ENCODE measurements around the gene TMEM203.

Gene TMEM203

DNA sequence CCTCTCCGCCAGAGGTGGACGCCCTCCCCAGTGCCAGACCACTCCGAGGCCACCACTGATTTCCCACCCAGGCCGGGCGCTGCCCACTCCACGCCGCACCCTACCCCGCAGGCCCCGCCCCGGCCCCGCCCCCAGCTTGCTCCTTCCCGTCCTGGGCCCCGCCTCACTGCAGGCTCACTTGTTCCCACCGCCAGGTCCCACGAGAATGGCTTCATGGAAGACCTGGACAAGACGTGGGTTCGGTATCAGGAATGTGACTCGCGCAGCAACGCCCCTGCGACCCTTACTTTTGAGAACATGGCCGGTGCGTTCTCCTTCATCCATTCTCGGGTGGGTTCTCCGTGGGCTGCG lies 42.1 kb downstream of the TMEM203 start:
- no peak for DNase-seq

DNA sequence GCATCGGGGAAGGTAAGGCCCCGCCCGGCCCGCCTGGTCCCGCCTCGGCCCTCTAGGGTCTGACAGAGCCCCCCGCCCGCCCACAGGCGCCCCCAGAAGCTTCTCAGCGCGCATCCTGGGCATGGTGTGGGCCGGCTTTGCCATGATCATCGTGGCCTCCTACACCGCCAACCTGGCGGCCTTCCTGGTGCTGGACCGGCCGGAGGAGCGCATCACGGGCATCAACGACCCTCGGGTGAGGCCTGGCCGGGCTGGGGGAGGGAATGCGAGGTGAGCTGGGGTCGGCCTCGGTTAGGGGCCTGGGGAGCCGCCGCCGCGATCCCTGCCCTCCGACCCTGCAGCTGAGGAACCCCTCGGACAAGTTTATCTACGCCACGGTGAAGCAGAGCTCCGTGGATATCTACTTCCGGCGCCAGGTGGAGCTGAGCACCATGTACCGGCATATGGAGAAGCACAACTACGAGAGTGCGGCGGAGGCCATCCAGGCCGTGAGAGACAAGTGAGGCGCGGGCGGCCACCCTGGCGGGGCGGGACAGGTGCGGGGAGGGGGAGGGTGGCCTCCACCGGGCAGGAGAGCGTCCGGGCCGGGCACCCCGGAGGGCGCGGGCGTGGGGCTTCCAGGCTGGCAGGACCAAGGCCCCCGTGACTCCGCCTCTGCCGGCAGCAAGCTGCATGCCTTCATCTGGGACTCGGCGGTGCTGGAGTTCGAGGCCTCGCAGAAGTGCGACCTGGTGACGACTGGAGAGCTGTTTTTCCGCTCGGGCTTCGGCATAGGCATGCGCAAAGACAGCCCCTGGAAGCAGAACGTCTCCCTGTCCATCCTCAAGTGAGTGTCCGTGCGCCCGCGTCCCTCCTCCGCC lies 42.7 kb downstream of the TMEM203 start:
- no peak for DNase-seq

DNA sequence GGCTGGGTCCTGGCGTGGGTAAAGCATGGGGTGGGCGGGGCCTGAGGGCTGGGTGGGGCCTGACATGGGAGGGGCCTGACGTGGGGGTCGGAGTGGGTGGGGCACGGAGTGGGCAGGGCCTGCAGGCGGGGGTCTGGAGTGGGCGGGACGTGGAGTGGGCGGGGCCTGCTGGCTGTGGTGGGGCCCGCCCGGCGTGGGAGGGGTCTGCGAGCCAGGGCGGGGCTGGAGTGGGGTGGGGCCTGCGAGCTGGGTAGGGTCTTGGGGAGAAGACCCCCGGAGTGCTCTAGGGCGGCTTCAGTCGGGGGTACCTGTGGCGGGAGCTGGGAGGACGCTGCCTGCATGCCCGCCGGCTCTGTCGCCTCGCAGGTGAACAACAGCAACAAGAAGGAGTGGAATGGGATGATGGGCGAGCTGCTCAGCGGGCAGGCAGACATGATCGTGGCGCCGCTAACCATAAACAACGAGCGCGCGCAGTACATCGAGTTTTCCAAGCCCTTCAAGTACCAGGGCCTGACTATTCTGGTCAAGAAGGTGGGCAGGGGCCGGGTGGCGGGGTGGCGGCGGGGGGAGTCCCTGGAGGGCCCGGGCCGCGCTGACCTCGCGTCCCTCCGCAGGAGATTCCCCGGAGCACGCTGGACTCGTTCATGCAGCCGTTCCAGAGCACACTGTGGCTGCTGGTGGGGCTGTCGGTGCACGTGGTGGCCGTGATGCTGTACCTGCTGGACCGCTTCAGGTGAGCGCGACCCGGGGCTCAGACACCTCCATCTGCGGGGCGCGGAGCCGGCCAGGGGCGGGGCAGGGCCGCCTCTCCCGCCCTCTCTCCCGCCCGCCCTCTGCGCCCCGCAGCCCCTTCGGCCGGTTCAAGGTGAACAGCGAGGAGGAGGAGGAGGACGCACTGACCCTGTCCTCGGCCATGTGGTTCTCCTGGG lies 43.6 kb downstream of the TMEM203 start:
- DNase-seq, result no peak

DNA sequence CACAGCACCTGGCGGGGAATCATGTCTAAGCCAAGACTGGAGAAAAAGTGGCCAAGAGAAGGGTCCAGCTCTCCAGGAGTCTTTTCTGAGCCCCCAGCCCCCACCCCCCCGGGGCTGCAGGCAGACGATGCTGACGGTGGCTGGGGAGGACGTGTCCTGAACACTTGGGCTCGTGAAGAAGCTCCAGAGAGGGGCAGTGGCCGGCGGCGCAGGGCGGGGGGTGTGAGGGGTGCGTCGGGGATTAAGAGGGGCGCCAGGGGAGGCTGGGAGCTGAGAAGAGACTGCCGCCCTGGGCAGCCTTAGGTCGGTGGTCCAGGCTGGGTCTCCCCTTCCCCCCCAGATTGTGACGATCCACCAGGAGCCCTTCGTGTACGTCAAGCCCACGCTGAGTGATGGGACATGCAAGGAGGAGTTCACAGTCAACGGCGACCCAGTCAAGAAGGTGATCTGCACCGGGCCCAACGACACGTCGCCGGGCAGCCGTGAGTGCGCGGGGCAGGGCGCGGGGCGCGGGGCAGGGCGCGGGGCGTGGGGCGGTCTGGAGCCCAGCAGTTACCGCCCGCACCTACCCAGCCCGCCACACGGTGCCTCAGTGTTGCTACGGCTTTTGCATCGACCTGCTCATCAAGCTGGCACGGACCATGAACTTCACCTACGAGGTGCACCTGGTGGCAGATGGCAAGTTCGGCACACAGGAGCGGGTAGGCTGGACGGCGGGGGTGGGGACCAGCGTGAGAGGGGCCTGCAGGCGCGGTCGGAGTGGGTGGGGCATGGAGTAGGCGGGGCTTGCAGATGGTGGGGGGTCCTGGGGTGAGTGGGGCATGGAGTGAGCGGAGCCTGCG lies 44.5 kb downstream of the TMEM203 start:
- no peak for DNase-seq

DNA sequence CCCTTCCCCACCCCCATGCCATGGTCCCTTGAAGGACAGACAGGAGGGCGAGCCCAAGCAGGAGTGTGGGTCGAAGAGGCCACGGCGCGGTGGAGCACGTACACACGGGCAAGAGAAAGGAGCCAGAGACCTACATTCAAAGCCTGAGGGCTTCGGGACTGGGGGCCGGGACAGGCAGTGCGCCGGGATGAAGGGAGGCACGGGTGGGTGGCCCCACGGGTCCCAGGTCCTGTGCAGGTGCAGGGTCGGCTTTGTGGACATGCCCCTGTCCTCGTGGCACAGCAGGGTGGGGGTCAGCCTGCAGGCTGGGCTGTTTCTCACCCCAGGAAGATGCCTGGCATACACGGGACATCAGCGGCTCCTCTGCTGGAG lies 45.4 kb downstream of the TMEM203 start:
- no peak for DNase-seq

DNA sequence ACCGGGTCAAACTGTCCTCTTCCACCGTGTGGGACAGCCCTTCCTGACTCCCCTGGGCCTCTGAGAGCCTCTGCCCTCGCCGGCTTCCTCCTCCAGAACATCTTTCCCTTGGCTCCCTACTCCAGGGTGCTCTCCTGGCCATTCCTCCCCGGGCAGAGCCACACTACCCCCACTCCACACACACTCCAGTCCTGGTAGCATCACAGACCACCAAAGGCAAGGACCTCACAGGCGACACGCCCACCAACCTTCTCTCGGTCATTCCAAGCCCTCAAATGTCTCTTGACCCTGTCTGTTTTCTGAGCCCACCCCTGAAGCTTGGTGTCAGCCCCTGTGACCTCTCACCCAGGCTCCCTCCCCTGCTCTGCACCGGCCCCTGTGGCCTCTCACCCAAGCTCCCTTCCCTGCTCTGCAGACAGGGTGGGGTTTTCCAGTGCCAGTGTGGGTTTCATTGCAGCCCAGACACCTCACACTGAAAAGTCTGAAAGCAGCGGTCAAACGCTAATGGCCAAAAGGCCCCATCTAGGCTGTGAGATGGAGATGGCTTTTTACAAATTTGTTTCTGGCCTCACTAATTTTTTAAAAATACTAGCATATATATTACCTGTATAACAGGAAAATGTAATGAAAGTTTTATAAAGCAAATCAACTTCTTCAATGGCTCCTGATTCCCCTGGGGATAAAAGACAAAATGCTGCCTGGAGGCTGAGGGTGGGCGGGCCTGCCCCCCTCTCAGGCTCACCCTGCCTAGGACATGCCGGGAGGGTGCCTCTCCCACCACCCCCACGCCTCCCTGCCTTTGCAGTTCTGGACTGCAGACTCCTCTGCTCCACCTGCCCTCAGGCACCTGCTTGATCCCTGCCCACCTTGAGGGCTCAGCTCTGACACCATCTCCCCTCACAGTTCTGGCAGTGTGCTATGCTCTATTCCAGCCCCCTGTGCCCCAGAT lies 46.1 kb downstream of the TMEM203 start:
- DNase-seq, result no peak

DNA sequence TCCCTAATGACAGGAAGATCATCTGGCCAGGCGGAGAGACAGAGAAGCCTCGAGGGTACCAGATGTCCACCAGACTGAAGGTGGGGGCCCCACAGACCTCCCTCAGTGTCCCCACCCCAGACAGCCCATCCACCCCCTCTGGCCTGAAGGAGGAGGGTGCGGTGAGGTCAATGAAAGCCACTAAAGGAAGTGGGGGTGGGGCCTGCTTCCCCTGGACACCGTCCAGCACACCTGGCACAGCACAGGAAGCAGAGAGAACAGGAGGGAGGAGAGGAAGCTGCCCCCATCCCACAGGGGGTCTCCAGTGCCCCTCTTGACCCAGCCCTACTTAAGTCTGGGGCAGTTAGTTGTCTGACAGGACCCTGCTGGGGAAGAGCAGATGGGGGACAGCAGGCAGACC lies 46.8 kb downstream of the TMEM203 start:
- DNase-seq, result no peak

DNA sequence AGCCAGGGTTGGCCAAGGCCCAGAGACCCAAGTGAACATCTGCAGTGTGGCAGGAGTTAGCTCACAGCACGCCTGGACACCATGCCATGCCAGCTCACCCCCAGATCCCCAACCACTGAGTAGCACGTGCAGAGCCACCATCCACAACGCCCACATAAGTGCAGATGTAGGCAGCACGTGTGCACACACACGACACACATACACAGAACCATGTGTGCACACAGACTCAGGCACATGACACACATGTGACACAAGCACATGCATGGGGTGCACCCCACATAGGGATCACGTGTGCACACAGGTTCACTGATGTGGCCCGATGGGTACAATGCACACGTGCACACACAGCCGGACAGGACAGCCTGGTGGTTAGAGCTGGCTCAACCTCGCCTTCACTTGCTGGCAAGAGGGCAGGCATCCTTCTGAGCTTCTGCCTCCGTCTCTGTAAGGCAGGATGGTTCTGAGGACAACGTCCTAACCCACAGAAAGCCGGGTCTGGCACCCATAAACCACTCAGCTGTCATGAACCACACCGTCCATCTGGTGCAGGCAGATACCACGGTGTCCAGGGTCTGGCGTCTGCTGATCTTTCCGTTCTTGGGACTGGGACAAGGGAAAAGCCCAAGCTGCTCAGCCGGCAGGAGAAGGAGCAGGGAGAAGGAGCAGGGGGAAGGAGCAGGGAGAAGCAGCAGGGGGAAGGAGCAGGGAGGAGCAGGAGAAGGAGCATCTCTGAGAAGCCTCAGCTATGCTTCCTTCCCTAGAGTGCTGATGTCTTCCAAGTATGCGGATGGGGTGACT lies 47.6 kb downstream of the TMEM203 start:
- DNase-seq, result no peak

DNA sequence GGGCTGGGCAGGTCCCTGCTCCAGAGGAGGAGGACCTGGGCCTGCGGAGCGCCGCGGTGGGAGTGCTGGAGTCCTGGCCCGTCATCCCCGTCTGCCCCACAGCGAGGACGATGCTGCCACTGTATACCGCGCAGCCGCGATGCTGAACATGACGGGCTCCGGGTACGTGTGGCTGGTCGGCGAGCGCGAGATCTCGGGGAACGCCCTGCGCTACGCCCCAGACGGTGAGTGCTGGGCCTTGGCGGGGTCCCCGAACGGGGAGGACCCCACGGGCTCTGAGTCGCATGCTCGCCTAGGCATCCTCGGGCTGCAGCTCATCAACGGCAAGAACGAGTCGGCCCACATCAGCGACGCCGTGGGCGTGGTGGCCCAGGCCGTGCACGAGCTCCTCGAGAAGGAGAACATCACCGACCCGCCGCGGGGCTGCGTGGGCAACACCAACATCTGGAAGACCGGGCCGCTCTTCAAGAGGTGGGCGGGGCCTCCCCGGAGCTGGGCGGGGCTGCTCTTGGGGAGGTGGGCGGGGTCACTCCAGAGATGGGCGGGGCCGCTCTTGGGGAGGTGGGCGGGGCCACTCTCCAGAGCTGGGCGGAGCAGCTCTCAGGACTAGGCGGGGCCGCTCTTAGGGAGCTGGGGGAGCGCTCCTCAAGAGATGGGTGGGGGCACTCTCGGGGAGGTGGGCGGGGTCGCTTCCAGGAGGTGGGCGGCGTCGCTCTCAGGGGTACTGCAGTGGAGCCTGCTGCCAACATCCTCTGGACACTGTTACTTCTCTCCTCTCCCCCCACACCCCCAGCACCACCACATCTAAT lies 48.7 kb downstream of the TMEM203 start:
- peak; percentile 67 for DNase-seq
